ENCODE results near the gene TPBGL.

DNA sequence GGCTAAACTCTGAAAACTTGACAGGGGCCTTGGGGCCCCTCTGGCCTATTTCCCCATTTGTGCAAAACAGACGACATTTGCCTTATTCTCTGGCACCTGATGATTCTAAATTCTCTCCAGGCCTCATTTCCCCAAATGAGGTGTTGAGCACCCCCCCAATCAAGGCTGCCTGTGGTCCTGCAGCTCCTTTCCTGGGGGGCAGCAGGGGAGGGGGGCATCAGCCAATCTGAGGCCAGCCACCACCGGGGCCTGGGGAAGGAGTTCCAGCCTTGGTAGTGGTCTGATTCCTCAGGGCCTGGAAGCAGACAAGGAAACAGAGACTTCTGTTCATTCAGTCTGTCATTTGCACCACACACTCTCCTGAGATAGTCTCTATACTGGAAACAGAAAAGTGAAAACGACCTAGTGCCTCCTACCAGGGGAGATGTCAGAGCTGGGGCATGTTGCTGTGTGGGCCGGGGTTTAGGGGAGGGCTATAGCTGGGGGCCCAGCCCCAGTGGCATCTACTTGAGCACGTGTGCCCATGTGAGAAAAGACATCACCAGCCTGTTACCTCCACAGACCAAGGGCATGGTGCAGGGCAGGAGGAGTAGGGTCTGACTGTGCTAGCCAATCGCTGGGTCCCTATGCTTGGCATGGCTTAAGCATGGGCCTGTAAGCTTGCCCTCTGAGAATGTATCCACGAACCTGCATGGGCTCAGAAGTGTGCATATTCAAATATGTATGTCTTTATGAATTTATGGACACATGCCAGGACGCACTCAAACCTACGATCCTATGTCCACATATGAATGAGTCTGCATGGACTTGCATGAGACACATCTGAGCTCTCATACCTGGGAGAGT, 1.8 kb upstream of the TPBGL start:
- TF ChIP-seq, protein P1, sequence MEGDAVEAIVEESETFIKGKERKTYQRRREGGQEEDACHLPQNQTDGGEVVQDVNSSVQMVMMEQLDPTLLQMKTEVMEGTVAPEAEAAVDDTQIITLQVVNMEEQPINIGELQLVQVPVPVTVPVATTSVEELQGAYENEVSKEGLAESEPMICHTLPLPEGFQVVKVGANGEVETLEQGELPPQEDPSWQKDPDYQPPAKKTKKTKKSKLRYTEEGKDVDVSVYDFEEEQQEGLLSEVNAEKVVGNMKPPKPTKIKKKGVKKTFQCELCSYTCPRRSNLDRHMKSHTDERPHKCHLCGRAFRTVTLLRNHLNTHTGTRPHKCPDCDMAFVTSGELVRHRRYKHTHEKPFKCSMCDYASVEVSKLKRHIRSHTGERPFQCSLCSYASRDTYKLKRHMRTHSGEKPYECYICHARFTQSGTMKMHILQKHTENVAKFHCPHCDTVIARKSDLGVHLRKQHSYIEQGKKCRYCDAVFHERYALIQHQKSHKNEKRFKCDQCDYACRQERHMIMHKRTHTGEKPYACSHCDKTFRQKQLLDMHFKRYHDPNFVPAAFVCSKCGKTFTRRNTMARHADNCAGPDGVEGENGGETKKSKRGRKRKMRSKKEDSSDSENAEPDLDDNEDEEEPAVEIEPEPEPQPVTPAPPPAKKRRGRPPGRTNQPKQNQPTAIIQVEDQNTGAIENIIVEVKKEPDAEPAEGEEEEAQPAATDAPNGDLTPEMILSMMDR (IDR thresholded peaks at IDR 0.05), result no peak
- TF ChIP-seq ZFX (IDR thresholded peaks at IDR 0.05; ENCODE audit: borderline replicate concordance), result no peak
